ENCODE measurements around the gene LRRFIP1.
A peak's percentile ranks its signal among the peaks of the same experiment; 100 is the strongest.

The LRRFIP1 gene

GRCh38 chr2:237691029-237691907 lies 63.9 kb downstream of the LRRFIP1 start:
- DNase-seq: no peak

GRCh38 chr2:237691908-237692600 lies 64.7 kb downstream of the LRRFIP1 start:
- DNase-seq: peak; percentile 89

GRCh38 chr2:237692601-237693290 lies 65.4 kb downstream of the LRRFIP1 start:
- DNase-seq: no peak

GRCh38 chr2:237693291-237693994 lies 66.1 kb downstream of the LRRFIP1 start:
- no peak for DNase-seq

GRCh38 chr2:237694415-237695194 lies 67.2 kb downstream of the LRRFIP1 start:
- no peak for DNase-seq

GRCh38 chr2:237695201-237695780 lies 67.9 kb downstream of the LRRFIP1 start:
- no peak for DNase-seq

- no peak for DNase-seq
Observed at GRCh38 chr2:237696461-237696860, 69.1 kb downstream of the LRRFIP1 start.

GRCh38 chr2:237697586-237698357 lies 70.4 kb downstream of the LRRFIP1 start:
- no peak for DNase-seq

- DNase-seq: no peak
Observed at GRCh38 chr2:237698358-237698694, 70.9 kb downstream of the LRRFIP1 start.

- no peak for DNase-seq
Observed at GRCh38 chr2:237699870-237700511, 72.6 kb downstream of the LRRFIP1 start.

GRCh38 chr2:237700512-237701032 lies 73.2 kb downstream of the LRRFIP1 start:
- DNase-seq: no peak

GRCh38 chr2:237701033-237701858 lies 73.9 kb downstream of the LRRFIP1 start:
- no peak for DNase-seq

- DNase-seq: no peak
Observed at GRCh38 chr2:237701859-237702390, 74.5 kb downstream of the LRRFIP1 start.

- no peak for DNase-seq
Observed at GRCh38 chr2:237702441-237703391, 75.3 kb downstream of the LRRFIP1 start.

- no peak for DNase-seq
Observed at GRCh38 chr2:237704501-237705434, 77.4 kb downstream of the LRRFIP1 start.

GRCh38 chr2:237706257-237706656 lies 78.9 kb downstream of the LRRFIP1 start:
- DNase-seq: no peak

GRCh38 chr2:237708065-237708398 lies 80.6 kb downstream of the LRRFIP1 start:
- no peak for DNase-seq

Data from NCI-H2107 (cell line).